ENCODE measurements around the gene UGT1A1. TPM values are rescaled to one million over a fixed set of nuclear protein-coding genes. Genes with fewer than 3 reads are reported as not detected.

The UGT1A1 gene
- total RNA-seq, 1 experiment from 2014 or later: not detected

DNA sequence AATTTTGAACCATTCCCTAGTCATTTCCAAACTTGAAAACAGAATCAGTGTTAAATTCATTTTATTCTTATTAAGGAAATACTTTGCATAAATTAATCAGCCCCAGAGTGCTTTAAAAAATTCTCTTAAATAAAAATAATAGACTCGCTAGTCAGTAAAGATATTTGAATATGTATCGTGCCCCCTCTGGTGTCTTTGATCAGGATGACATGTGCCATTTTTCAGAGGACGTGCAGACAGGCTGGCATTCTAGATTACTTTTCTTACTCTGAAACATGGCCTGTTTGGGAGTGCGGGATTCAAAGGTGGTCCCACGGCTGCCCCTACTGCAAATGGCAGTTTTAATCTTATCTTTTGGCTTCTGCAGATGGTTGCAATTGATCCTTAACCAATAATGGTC is 12.5 kb downstream of the UGT1A1 start:
- Histone ChIP-seq H3K56ac (ENCODE audit: insufficient read length, low read depth, low read length) (no peak overlapping the region), H3K9ac (ENCODE audit: extremely low read depth, insufficient read length, low read length) (no peak overlapping the region), H3T11ph (ENCODE audit: low read length) (no peak overlapping the region), H2BK5ac (ENCODE audit: insufficient read length, low read length) (no peak overlapping the region), H2BK15ac (ENCODE audit: low read depth, low read length) (no peak overlapping the region), H3K18ac (ENCODE audit: insufficient read length, low read depth, low read length) (no peak overlapping the region), H3K23ac (ENCODE audit: insufficient read length, low read depth, low read length) (no peak overlapping the region), H3K27me3 (ENCODE audit: insufficient read depth, low read length) (no peaks in the 10 kb centered on the region), H2BK20ac (ENCODE audit: low read depth, low read length, poor library complexity, severe bottlenecking) (no peak overlapping the region), H2AK5ac (ENCODE audit: insufficient read length, low read length) (no peak overlapping the region), H2AFZ (ENCODE audit: low read length) (no peak overlapping the region), H4K20me1 (ENCODE audit: control insufficient read depth, insufficient read depth, insufficient read length) (no peaks in the 10 kb centered on the region), H3K27ac (ENCODE audit: insufficient read length, low read depth, low read length) (no peak overlapping the region), H3K4ac (ENCODE audit: low read depth, low read length) (no peak overlapping the region), H3K23me2 (ENCODE audit: insufficient read length, low read depth, low read length, poor library complexity, severe bottlenecking) (no peaks in the 10 kb centered on the region), H4K5ac (ENCODE audit: insufficient read length, low read depth, low read length) (no peak overlapping the region), H3K79me2 (ENCODE audit: insufficient read depth, low read length) (no peaks in the 10 kb centered on the region), H2BK12ac (ENCODE audit: insufficient read length, low read depth, low read length) (no peak overlapping the region), H3K4me2 (ENCODE audit: insufficient read depth, insufficient read length, low read length) (no peak overlapping the region), H3K9me3 (ENCODE audit: control insufficient read depth, low read depth, low read length) (peaks cover 4% of the 10 kb centered on the region), H2BK120ac (ENCODE audit: low read depth, low read length, poor library complexity, severe bottlenecking) (no peak overlapping the region), H4K8ac (replicated peaks; ENCODE audit: insufficient read length, low read depth, low read length) (no peak overlapping the region), H3K14ac (ENCODE audit: insufficient read depth, low read length) (no peak overlapping the region), H3K4me1 (ENCODE audit: insufficient read depth, low read length) (peaks cover 2% of the 10 kb centered on the region; the same call in 1 of the 2 replicates), H4K91ac (ENCODE audit: insufficient read length, low read depth, low read length) (no peak overlapping the region), H3K79me1 (ENCODE audit: insufficient read depth, low read depth, low read length, poor library complexity, severe bottlenecking) (no peaks in the 10 kb centered on the region)
- no peak for DNase-seq
- Mint-ChIP-seq H3K4me1 (peaks cover 5 to 6% of the 10 kb centered on the region in 2 experiments; a peak in 3 of 4 replicates), H3K36me3 (ENCODE audit: insufficient read depth in 1 of 3, low read depth in 3 of 3) (peaks cover 1 to 4% (median 3%) of the 10 kb centered on the region in 3 experiments; a peak in 4 of 7 replicates), H3K27me3 (ENCODE audit: low read depth) (no peaks in the 10 kb centered on the region), H3K4me3 (no peak overlapping the region), H3K27ac (no peak overlapping the region), H3K9me3 (peaks cover 8 to 11% of the 10 kb centered on the region in 2 experiments; a peak in 4 of 5 replicates)
- WGBS (ENCODE audit: extremely low coverage, insufficient read length, low lambda C conversion rate): no CpG with 5 or more reads among the region's 5 CpGs
- TF ChIP-seq, protein P1, sequence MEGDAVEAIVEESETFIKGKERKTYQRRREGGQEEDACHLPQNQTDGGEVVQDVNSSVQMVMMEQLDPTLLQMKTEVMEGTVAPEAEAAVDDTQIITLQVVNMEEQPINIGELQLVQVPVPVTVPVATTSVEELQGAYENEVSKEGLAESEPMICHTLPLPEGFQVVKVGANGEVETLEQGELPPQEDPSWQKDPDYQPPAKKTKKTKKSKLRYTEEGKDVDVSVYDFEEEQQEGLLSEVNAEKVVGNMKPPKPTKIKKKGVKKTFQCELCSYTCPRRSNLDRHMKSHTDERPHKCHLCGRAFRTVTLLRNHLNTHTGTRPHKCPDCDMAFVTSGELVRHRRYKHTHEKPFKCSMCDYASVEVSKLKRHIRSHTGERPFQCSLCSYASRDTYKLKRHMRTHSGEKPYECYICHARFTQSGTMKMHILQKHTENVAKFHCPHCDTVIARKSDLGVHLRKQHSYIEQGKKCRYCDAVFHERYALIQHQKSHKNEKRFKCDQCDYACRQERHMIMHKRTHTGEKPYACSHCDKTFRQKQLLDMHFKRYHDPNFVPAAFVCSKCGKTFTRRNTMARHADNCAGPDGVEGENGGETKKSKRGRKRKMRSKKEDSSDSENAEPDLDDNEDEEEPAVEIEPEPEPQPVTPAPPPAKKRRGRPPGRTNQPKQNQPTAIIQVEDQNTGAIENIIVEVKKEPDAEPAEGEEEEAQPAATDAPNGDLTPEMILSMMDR (conservative IDR thresholded peaks at IDR 0.05): no peak
